Activated CD4-positive, alpha-beta T cell treated with anti-CD3 and anti-CD28 coated beads, Interleukin-2, amount 50 U/mL, for 24 hours (primary cell): ENCODE measurements around the gene CACNG5.

Experiments
- DNase-seq, 2 donors: peaks; one replicate each; pipeline ENCODE4 v3.0.0-alpha.2; 2020; ENCODE audit warnings: low read depth in 1 of 2, low spot score in 1 of 2

CACNG5 gene

GRCh38 chr17:66822009-66822408 is 12.9 kb upstream of the CACNG5 start:
- no peak for DNase-seq

DNA sequence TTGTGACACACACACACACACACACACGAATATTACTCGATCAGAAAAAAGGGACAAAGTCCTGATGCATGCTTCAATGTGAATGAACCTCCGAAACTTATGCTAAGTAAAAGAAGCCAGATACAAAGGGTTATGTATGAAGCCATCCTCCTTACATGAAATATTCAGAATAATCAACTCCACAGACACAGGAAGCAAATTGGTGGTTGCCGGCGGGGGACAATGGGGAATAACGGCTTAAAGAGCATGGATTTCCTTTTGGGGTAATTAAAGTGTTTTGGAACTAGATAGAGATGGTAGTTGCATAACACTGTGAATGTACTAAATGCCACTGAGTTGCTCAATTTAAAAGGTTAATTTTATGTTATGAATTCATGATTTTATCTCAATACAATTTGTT is 8.1 kb upstream of the CACNG5 start:
- DNase-seq = no peak

GRCh38 chr17:66829386-66829864 is 5.5 kb upstream of the CACNG5 start:
- no peak for DNase-seq

GRCh38 chr17:66829883-66830282 is 5.0 kb upstream of the CACNG5 start:
- DNase-seq = no peak

- no peak for DNase-seq
These were observed 4.5 kb upstream of the CACNG5 start for GRCh38 chr17:66830451-66830850.

DNA sequence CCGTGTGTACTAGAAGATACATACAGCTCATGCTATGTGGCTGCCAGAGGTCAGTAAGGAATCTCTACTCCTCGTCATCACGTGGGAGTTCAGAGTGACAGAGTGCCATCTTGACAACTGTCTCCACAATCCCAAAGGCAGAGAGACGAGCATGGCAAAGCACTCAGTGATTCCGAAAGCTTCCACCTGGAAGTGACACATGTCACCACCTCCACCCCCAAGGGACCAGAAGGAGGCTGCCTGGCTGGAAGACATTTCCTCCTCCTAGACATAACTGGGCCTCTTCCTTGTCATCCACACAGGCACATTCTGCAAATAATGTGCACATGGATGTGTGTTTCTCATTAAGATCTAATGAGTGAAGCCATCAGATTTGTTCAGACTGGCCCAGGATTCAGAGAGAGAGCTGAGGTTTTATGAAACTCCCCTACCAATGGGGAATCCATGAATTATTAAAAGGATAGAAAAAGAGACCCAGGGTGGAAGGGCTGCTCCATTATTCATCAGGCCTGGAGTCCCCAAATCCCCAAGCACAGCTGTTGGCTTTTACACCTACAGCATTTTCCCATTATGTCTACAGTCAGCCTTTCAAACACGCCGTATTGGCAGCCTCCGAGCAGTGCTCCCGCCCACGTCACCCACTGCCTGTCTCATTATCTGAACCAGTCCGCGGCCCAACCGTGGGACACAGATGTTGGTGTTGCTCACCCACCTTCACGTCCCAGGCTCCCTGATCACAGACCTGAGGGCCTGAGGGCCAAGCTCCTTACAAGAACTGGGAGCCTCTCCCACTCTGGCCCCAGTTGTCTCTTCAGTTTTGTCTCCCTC is 3.3 kb upstream of the CACNG5 start:
- no peak for DNase-seq

DNA sequence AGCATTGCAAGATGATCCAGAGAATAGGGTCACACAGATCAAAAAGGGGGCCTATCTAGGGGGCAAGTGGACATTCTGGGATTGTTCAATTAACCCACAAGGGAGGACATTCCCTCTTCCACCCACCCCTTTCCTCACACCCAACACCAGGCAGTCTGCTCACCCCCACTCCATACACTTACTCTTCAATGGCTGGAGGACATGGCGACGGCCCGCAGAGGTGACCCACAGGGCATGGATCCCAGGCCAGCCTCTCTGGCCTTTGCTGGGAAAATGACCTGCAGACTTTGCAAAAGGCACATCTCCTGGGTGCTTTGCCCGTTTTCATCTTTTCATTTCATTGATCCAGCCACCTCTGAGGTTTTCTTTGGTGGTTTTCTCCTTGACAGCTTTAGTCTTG is 1.7 kb upstream of the CACNG5 start:
- no peak for DNase-seq

DNA sequence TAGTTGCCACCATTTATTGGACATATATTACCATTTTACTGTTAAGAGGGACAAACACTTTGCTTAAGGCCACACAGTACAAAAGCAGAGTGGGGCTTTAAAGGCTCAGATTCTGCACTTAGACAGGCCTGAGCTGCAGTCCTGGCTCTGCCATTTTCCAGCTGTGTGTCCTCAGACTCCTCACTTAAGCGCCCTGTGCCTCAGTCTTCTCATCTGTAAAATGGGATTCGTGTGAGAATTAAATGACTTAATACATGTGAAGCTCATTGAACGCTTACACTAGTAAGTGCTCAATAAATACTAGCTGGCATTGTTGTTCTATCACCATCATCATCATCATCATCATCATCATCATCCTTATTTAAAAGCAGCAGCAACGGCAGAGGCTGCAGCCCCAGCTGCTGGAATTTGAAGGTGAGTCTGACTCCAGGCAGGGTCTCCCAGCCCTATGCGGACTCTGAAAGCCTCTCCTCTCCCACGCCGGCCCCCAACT is 445 bp upstream of the CACNG5 start:
- DNase-seq = no peak

GRCh38 chr17:66835476-66835875 is 559 bp downstream of the CACNG5 start:
- no peak for DNase-seq

DNA sequence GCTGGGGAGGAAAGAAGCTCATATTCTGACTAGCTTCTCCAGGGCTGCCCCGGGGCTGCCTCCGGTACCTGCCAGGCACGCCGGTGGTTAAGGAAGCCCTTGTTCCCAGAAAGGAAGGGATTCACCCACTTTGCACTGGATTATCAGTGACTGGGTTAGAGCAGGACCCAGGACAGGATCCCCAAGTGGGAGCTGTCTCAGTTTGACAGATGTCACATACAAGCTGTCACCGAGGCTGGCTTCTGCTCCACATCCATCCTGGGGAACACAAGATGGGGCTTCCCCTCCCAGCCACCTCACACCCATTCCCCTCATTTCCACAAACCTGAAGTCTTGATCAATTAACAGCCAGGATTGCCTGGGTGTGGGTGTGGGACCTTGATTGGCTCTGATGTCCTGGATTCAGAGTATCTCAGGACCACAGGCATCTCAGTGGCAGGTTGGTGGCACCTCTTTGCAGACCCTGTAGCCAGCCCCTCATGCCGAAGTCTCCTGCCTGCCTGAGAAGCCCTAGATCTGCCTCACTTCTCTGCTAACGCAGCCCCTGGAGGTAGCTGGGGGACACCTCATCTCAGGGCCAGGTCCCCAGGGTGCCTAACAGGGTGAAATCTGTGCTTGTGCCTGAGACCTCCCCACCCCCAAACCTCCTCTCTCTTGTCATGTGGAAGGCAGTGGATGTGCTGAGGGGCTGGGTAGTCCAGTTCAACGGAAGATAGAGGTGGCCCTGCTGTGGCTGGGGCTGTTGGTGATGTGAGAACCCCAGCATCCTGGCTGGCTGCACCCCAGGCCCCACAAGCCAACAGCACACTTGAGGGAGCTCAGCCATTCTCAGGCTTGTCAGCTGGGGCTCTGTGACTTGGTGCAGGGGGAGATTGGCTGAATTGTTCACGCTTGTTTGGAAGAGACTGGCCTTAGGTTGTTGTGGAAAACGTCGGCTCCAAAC is 1.4 kb downstream of the CACNG5 start:
- DNase-seq = no peak

GRCh38 chr17:66837226-66837625 is 2.3 kb downstream of the CACNG5 start:
- no peak for DNase-seq

GRCh38 chr17:66837885-66838665 is 3.2 kb downstream of the CACNG5 start:
- no peak for DNase-seq

GRCh38 chr17:66839616-66840015 is 4.7 kb downstream of the CACNG5 start:
- DNase-seq = no peak

- DNase-seq = no peak
These were observed 5.1 kb downstream of the CACNG5 start for GRCh38 chr17:66840061-66840460.

GRCh38 chr17:66841328-66841727 is 6.4 kb downstream of the CACNG5 start:
- DNase-seq = no peak

DNA sequence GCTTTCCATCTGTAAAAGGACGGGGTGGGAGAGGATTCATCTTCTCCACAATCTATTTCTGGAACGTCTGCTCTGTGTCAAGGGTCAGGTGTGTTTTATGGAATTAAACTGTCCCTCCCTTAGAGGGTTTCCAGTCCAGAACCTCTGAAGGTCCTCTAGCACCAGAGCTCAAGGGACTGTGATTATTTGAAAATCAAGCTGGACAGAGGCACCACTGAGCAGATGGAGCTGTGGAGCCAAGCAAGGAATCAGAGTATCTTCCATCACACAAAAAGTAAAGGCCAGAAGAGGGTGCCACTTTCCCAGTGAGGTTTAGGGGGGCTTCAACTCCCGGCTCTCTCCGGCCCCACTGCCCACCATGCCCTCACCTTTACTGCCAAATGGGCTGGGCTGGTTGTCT is 6.8 kb downstream of the CACNG5 start:
- DNase-seq = no peak

DNA sequence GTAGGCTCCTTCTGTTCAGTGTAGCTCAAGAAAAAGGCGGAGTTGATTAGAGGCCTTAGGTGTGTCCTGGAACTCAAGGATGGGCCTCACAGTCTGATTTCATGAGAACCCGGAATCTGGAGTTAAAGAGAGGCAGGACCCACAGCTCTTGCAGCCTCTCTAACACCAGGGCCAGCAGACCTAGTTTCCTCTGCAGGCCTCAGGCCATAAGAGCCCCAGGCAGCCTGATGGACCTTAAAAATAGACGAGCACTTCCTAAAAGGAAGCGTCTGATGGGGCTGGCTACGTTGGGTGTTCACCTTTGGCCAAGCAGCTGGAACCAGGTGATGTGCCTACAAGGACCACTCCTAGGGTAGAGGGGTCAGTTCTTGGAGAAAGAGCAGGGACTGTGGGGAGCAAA is 7.6 kb downstream of the CACNG5 start:
- DNase-seq = no peak

- no peak for DNase-seq
These were observed 8.0 kb downstream of the CACNG5 start for GRCh38 chr17:66842959-66843358.

DNA sequence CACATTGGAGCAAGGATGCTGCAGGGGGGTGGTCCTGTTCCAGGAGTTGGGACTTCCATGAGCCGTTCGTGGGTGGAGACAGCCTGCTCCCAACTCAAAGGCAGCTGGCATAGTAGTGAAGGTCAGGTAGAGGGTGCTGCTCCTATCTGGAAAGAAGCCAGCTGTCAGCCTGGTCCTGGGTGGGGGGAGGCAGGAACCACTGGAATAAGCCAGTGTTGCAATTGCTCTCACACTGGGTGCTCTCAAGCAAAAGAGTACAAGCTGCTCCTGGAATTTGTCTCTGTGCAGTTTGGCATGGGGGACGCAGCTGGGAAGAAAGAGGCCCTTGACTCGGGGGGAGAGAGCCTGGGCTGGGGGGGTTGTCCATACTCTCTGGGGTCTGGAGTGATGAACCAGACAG is 8.7 kb downstream of the CACNG5 start:
- no peak for DNase-seq

DNA sequence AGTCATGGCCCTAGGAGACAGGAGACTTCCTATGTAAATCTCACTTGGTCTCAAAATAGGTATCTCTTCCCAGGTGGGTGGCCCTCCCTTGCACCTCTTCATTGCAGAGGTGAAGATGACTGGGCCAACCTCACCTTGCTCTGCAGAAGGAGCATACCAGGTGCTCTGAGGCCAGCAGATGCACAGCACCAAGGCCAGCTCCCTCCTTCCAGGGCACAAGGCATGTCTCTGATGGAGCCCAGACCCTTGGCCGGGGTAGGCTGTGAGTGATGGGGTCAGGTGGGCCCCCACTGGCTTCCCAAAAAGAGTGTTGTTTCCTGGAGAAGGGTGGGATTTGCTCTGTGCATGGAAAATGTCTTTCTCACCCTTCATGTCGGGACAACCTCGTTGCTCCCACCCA is 12.8 kb downstream of the CACNG5 start:
- DNase-seq = no peak

GRCh38 chr17:66848496-66848895 is 13.6 kb downstream of the CACNG5 start:
- DNase-seq = no peak
